NOMO-1 (cell line): Measurements from ENCODE around the gene ADGRL4.
A peak's percentile ranks its signal among the peaks of the same experiment; 100 is the strongest.
"Not testable (repeated sequence)": the region's sequence is repeated elsewhere in the genome, so short reads cannot be mapped to it uniquely, and the experiment has no call there.

Source experiments
- DNase-seq, 2 experiments: peaks; one replicate each; lab custom pipeline; 2025; ENCODE audit not compliant: unreplicated experiment in 2 of 2; lab: John Stamatoyannopoulos, UW

ADGRL4 gene

GRCh38 chr1:79006564-79006963 is at the start of gene ADGRL4:
Gene ADGRL4 (minus strand): TSS chr1:79006730. CDS start chr1:79006654, 76 bp downstream.
- no peak for DNase-seq

- DNase-seq = no peak
Measured at GRCh38 chr1:79055856-79056255, 49.3 kb upstream of the ADGRL4 start.

GRCh38 chr1:79052829-79053449 is 46.4 kb upstream of the ADGRL4 start:
- DNase-seq = peak in 1 of 2 experiments; percentile 68

- DNase-seq = no peak
Measured at GRCh38 chr1:79044974-79045650, 38.6 kb upstream of the ADGRL4 start.

- no peak for DNase-seq
Measured at GRCh38 chr1:79043506-79043905, 37.0 kb upstream of the ADGRL4 start.

GRCh38 chr1:79042539-79042938 is 36.0 kb upstream of the ADGRL4 start:
- DNase-seq = peak in 1 of 2 experiments; percentile 24

GRCh38 chr1:79042117-79042516 is 35.6 kb upstream of the ADGRL4 start:
- DNase-seq = peak; percentile 23 to 88

- DNase-seq = no peak
Measured at GRCh38 chr1:79041666-79042065, 35.1 kb upstream of the ADGRL4 start.

GRCh38 chr1:79040424-79041082 is 34.0 kb upstream of the ADGRL4 start:
- peak in 1 of 2 experiments; percentile 37 for DNase-seq

GRCh38 chr1:79037085-79037484 is 30.6 kb upstream of the ADGRL4 start:
- no peak for DNase-seq

- DNase-seq = no peak
Measured at GRCh38 chr1:79012500-79012899, 6.0 kb upstream of the ADGRL4 start.

- no peak for DNase-seq
Measured at GRCh38 chr1:79010589-79010988, 4.1 kb upstream of the ADGRL4 start.

GRCh38 chr1:79005945-79006344 is 585 bp downstream of the ADGRL4 start:
- DNase-seq = no peak

- no peak for DNase-seq
Measured at GRCh38 chr1:79004916-79005315, 1.6 kb downstream of the ADGRL4 start.

- DNase-seq = no peak
Measured at GRCh38 chr1:78996791-78997190, 9.7 kb downstream of the ADGRL4 start.

GRCh38 chr1:78987042-78987441 is 19.5 kb downstream of the ADGRL4 start:
- DNase-seq = no peak

- peak in 1 of 2 experiments; percentile 15 for DNase-seq
Measured at GRCh38 chr1:78980511-78980910, 26.0 kb downstream of the ADGRL4 start.

- no peak for DNase-seq
Measured at GRCh38 chr1:78972723-78973122, 33.8 kb downstream of the ADGRL4 start.

- DNase-seq = not testable (repeated sequence)
Measured at GRCh38 chr1:78967091-78967490, 39.4 kb downstream of the ADGRL4 start.

- DNase-seq = no peak
Measured at GRCh38 chr1:78958711-78959110, 47.8 kb downstream of the ADGRL4 start.

- DNase-seq = no peak
Measured at GRCh38 chr1:78950826-78951225, 55.7 kb downstream of the ADGRL4 start.

GRCh38 chr1:78949227-78949626 is 57.3 kb downstream of the ADGRL4 start:
- no peak for DNase-seq
